ENCODE measurements around the gene TRIM17. TPM values are rescaled to one million over a fixed set of nuclear protein-coding genes. Genes with fewer than 3 reads are reported as not detected.

Gene TRIM17
- total and polyA plus RNA-seq, 9 of the 15 experiments (the other 6 are each of a cell fraction or from before 2014, with no cell fraction given) = not detected

DNA sequence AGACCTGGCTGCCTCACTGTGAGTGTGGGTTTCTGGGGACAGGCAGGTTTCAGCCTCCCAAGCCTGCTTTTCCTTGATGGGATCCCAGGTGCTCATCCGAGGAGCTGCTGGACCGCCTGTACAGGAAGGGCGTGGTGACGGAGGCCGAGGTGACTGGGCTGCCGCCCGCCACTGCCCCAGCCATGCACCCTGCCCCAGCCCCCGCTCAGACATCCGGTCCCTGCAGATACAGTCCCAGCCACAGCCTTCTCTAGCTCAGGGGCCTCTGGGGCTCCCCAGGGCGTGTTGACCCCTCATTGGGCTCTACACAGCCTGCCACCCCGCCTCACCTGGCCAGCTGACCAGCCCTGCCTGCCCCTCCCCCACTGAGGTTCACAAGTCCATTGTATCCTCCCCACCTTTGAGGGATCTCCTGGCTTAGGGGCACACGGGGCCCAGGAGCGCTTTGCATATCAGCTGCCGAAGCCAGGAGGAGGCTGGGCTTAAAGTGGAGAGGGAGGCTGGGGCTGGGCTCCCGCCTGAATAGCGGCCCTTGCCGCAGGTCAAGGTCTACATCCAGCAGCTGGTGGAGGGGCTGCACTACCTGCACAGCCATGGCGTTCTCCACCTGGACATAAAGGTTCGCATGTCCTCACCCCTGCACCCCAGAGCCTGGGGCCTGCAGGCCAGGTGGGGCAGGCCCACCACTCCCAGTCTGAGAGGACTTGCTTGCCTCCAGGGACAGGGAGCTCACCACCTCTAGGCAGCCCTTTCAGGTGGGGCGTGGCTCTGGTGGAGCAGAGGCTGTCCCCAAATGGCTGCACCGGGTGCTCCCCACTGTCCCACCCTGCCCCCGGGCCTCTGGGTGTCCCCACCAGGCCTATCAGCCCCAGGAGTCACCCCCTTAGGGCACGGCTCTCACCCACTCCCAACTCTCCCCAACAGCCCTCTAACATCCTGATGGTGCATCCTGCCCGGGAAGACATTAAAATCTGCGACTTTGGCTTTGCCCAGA lies 48.6 kb downstream of the TRIM17 start (continued):
- TF ChIP-seq PHB (CRISPR knock-in tag; IDR thresholded peaks at IDR 0.05) = peak; percentile 82; the same call in 1 of the 2 replicates
- no peak for TF ChIP-seq POU5F1 (IDR thresholded peaks at IDR 0.05; ENCODE audit: borderline replicate concordance, low read depth, low read length, partially characterized antibody)
- TF ChIP-seq ZNF431 (CRISPR knock-in tag; IDR thresholded peaks at IDR 0.05) = 0 out of 2 replicates have a peak, but pooled peaks have one; percentile 23
- TF ChIP-seq SMARCA5 (IDR thresholded peaks at IDR 0.05) = peak; percentile 95
- 0 out of 2 replicates have a peak, but pooled peaks have one; percentile 85 for TF ChIP-seq PTBP1 (IDR thresholded peaks at IDR 0.05; ENCODE audit: low read depth, low read length)
- peak; percentile 92 for TF ChIP-seq ZEB2 (IDR thresholded peaks at IDR 0.05)
- peak; percentile 75 for TF ChIP-seq MYC (IDR thresholded peaks at IDR 0.05; ENCODE audit: low read depth, low read length)
- no peak; the same call in 1 of the 2 replicates for TF ChIP-seq MYC (CRISPR knock-in tag; IDR thresholded peaks at IDR 0.05; ENCODE audit: borderline replicate concordance, low read depth)
- peak; percentile 67; the same call in 1 of the 2 replicates for TF ChIP-seq NCOA1 (IDR thresholded peaks at IDR 0.05; ENCODE audit: low read depth)
- peak; percentile 69 for TF ChIP-seq TCF3 (CRISPR knock-in tag; IDR thresholded peaks at IDR 0.05)
- TF ChIP-seq, protein P1, sequence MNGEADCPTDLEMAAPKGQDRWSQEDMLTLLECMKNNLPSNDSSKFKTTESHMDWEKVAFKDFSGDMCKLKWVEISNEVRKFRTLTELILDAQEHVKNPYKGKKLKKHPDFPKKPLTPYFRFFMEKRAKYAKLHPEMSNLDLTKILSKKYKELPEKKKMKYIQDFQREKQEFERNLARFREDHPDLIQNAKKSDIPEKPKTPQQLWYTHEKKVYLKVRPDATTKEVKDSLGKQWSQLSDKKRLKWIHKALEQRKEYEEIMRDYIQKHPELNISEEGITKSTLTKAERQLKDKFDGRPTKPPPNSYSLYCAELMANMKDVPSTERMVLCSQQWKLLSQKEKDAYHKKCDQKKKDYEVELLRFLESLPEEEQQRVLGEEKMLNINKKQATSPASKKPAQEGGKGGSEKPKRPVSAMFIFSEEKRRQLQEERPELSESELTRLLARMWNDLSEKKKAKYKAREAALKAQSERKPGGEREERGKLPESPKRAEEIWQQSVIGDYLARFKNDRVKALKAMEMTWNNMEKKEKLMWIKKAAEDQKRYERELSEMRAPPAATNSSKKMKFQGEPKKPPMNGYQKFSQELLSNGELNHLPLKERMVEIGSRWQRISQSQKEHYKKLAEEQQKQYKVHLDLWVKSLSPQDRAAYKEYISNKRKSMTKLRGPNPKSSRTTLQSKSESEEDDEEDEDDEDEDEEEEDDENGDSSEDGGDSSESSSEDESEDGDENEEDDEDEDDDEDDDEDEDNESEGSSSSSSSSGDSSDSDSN (IDR thresholded peaks at IDR 0.05; ENCODE audit: borderline replicate concordance in 1 of 2, low read depth in 2 of 2, low read length in 2 of 2) = peak; percentile 47 to 95; a peak in 2 of 4 replicates
- TF ChIP-seq HMG20A (CRISPR knock-in tag; conservative IDR thresholded peaks at IDR 0.05) = 0 out of 2 replicates have a peak, but pooled peaks have one; percentile 41
- TF ChIP-seq HNRNPLL (IDR thresholded peaks at IDR 0.05; ENCODE audit: low read depth, low read length, poor library complexity, severe bottlenecking) = peak; percentile 32
- TF ChIP-seq ADNP (tag; IDR thresholded peaks at IDR 0.05) = peak; percentile 92
- TF ChIP-seq, protein P2, sequence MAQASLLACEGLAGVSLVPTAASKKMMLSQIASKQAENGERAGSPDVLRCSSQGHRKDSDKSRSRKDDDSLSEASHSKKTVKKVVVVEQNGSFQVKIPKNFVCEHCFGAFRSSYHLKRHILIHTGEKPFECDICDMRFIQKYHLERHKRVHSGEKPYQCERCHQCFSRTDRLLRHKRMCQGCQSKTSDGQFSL (CRISPR knock-in tag; IDR thresholded peaks at IDR 0.05) = 0 out of 2 replicates have a peak, but pooled peaks have one; percentile 48
- TF ChIP-seq, protein P2 (tag; IDR thresholded peaks at IDR 0.05) = 0 out of 4 replicates have a peak, but pooled peaks of 1 of the 2 experiments have one; percentile 16
- TF ChIP-seq, protein P3, sequence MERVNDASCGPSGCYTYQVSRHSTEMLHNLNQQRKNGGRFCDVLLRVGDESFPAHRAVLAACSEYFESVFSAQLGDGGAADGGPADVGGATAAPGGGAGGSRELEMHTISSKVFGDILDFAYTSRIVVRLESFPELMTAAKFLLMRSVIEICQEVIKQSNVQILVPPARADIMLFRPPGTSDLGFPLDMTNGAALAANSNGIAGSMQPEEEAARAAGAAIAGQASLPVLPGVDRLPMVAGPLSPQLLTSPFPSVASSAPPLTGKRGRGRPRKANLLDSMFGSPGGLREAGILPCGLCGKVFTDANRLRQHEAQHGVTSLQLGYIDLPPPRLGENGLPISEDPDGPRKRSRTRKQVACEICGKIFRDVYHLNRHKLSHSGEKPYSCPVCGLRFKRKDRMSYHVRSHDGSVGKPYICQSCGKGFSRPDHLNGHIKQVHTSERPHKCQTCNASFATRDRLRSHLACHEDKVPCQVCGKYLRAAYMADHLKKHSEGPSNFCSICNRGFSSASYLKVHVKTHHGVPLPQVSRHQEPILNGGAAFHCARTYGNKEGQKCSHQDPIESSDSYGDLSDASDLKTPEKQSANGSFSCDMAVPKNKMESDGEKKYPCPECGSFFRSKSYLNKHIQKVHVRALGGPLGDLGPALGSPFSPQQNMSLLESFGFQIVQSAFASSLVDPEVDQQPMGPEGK (CRISPR knock-in tag; IDR thresholded peaks at IDR 0.05; ENCODE audit: borderline replicate concordance) = no peak
- TF ChIP-seq ZNF146 (CRISPR knock-in tag; IDR thresholded peaks at IDR 0.05; ENCODE audit: unreplicated experiment) = no peak
- peak; percentile 100 for TF ChIP-seq BCOR (IDR thresholded peaks at IDR 0.05)
- TF ChIP-seq NR2C2 (CRISPR knock-in tag; IDR thresholded peaks at IDR 0.05) = peak; percentile 44; the same call in 1 of the 2 replicates
- peak; percentile 66 for TF ChIP-seq NR2C2 (tag; IDR thresholded peaks at IDR 0.05)
- 0 out of 2 replicates have a peak, but pooled peaks have one; percentile 45 for TF ChIP-seq OTX1 (CRISPR knock-in tag; IDR thresholded peaks at IDR 0.05)
- peak; percentile 50 for TF ChIP-seq SP1 (CRISPR knock-in tag; IDR thresholded peaks at IDR 0.05)

Data from K562 (cell line).